Neural progenitor cell (in vitro differentiated cells): ENCODE results near the gene CPT1A. TPM values are rescaled to one million over a fixed set of nuclear protein-coding genes. Genes with fewer than 3 reads are reported as not detected.

Source experiments
- DNase-seq: peaks from one replicate; pipeline ENCODE4 v3.0.0-alpha.2; 2016; ENCODE audit warnings: low spot score
- H2AFZ ChIP-seq: fragments of 200-600 bp; sonication (generic); replicated peaks from 2 replicates; pipeline ENCODE4 v1.6.1; 2016; ENCODE audit warnings: antibody characterized with exemption
- H3F3A ChIP-seq: fragments of 200-600 bp; sonication (generic); 2 replicates; pipeline ENCODE4 v1.6.1; 2016; ENCODE audit warnings: antibody characterized with exemption, low read depth
- H3K27ac ChIP-seq: fragments of 200-600 bp; sonication (generic); 2 replicates; pipeline ENCODE4 v1.5.1; 2016; ENCODE audit warnings: mild to moderate bottlenecking
- H3K27me3 ChIP-seq: fragments of 200-600 bp; sonication (generic); 2 replicates; pipeline ENCODE4 v1.6.1; 2016; ENCODE audit warnings: mild to moderate bottlenecking, moderate library complexity
- H3K36me3 ChIP-seq: fragments of 200-600 bp; sonication (generic); 2 replicates; pipeline ENCODE4 v1.5.1; 2016
- H3K4me1 ChIP-seq: fragments of 200-600 bp; sonication (generic); 2 replicates; pipeline ENCODE4 v1.6.1; 2016; ENCODE audit warnings: mixed run types
- H3K4me2 ChIP-seq: fragments of 200-600 bp; sonication (generic); 2 replicates; pipeline ENCODE4 v1.6.1; 2016
- H3K4me3 ChIP-seq: fragments of 200-600 bp; sonication (generic); 2 replicates; pipeline ENCODE4 v1.5.1; 2016
- H3K79me2 ChIP-seq: fragments of 200-600 bp; sonication (generic); 2 replicates; pipeline ENCODE4 v1.6.1; 2016; ENCODE audit warnings: low read depth
- H3K9ac ChIP-seq: fragments of 200-600 bp; sonication (generic); 2 replicates; pipeline ENCODE4 v1.6.1; 2016
- H3K9me3 ChIP-seq: fragments of 200-600 bp; sonication (generic); 2 replicates; pipeline ENCODE4 v1.5.1; 2016; ENCODE audit warnings: low read depth
- H4K20me1 ChIP-seq: fragments of 200-600 bp; sonication (generic); 2 replicates; pipeline ENCODE4 v1.6.1; 2016; ENCODE audit warnings: low read depth
- H3K27ac Mint-ChIP-seq: 3 replicates; pipeline ENCODE4 v1.8.0; 2021; ENCODE audit warnings: mixed read lengths
- H3K27me3 Mint-ChIP-seq: 2 replicates; pipeline ENCODE4 v1.8.0; 2022; ENCODE audit warnings: low read depth, mild to moderate bottlenecking, inconsistent platforms, moderate library complexity, mixed read lengths; ENCODE audit not compliant: insufficient read depth
- H3K36me3 Mint-ChIP-seq: 3 replicates; pipeline ENCODE4 v1.8.0; 2021; ENCODE audit warnings: mixed read lengths
- H3K4me1 Mint-ChIP-seq: 3 replicates; pipeline ENCODE4 v1.8.0; 2021; ENCODE audit warnings: mixed read lengths
- H3K4me3 Mint-ChIP-seq: 3 replicates; pipeline ENCODE4 v1.8.0; 2021; ENCODE audit warnings: mild to moderate bottlenecking, moderate library complexity, mixed read lengths
- H3K9me3 Mint-ChIP-seq: 3 replicates; pipeline ENCODE4 v1.8.0; 2020; ENCODE audit warnings: mixed read lengths
- EZH2 ChIP-seq: fragments of 200-600 bp; sonication (generic); IDR thresholded peaks from 2 replicates; pipeline ENCODE4 v1.6.1; 2017; ENCODE audit warnings: antibody characterized with exemption, mild to moderate bottlenecking, moderate library complexity
- EZH2phosphoT487 ChIP-seq: fragments of 200-600 bp; sonication (generic); IDR thresholded peaks from 2 replicates; pipeline ENCODE4 v1.6.1; 2017; ENCODE audit warnings: antibody characterized with exemption
- total RNA-seq: library from RNA; depleted of rRNA; stranded (reverse); fragments of >200 nt; gene quantifications from 2 replicates; pipeline ENCODE4 v1.2.3, GENCODE V29; 2015; ENCODE audit warnings: low replicate concordance
- TF ChIP-seq, protein P1 (sequence below): fragments of 200-600 bp; sonication (generic); IDR thresholded peaks from 2 replicates; pipeline ENCODE4 v1.5.1; 2017; ENCODE audit warnings: antibody characterized with exemption, mild to moderate bottlenecking

Gene CPT1A
- total RNA-seq, 1 donor from 2014 or later = 0.64 TPM

DNA sequence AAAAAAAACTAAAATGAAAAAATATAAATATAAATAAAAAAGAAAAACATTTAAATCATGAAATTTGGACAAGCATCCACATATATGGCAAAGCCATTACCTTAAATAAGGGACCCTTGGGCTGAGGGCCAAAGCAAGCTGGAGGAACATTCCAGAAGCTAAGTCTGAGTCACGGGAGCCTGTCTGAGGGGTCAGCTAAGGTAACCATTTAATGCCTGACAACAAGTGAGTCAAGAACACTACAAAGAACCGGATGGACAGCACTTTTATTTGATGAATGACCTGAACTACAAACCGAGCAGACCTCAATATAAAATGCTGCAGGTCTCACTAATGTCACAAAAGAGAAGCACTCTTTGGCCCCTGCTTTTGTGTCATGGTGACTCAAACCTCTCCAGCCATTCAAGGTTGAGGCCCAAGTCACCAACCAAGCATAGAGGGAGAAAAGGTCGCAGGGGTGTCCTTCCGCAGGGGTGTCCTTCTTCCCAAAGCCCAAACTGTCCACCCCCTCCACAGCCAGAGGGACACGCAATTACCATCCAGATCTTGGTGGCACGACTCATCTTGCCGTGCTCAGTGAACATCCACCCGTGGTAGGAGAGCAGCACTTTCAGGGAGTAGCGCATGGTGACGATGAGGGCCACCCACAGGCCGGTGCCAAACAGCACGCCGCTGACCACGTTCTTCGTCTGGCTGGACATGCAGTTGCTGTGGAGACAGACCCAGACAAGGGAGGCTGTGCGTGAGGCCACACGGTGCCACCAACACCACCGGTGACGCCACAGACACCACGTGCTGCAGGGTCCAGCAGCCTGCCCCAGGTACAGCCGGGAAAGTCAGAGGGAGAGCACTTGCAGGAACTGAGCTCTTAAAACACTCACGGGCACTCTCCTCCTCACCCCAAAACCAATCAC, 34.5 kb downstream of the CPT1A start:
- H3F3A ChIP-seq = no peaks in the 10 kb centered on the region
- H3K27me3 ChIP-seq = no peaks in the 10 kb centered on the region
- H3K4me2 ChIP-seq = no peak overlapping the region
- peak overlapping the region; percentile 42 for H3K27ac Mint-ChIP-seq
- H3K27ac ChIP-seq = no peak overlapping the region
- no peak overlapping the region for H2AFZ ChIP-seq
- H3K9ac ChIP-seq = no peak overlapping the region
- peaks cover 2% of the 10 kb centered on the region for H3K4me1 Mint-ChIP-seq
- DNase-seq = no peak
- H3K4me1 ChIP-seq = no peaks in the 10 kb centered on the region
- no peak for TF ChIP-seq EZH2phosphoT487
- TF ChIP-seq, protein P1, sequence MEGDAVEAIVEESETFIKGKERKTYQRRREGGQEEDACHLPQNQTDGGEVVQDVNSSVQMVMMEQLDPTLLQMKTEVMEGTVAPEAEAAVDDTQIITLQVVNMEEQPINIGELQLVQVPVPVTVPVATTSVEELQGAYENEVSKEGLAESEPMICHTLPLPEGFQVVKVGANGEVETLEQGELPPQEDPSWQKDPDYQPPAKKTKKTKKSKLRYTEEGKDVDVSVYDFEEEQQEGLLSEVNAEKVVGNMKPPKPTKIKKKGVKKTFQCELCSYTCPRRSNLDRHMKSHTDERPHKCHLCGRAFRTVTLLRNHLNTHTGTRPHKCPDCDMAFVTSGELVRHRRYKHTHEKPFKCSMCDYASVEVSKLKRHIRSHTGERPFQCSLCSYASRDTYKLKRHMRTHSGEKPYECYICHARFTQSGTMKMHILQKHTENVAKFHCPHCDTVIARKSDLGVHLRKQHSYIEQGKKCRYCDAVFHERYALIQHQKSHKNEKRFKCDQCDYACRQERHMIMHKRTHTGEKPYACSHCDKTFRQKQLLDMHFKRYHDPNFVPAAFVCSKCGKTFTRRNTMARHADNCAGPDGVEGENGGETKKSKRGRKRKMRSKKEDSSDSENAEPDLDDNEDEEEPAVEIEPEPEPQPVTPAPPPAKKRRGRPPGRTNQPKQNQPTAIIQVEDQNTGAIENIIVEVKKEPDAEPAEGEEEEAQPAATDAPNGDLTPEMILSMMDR = no peak
- no peak for TF ChIP-seq EZH2
- H4K20me1 ChIP-seq = no peaks in the 10 kb centered on the region
- no peaks in the 10 kb centered on the region for H3K79me2 ChIP-seq
- H3K4me3 Mint-ChIP-seq = no peak overlapping the region
- no peaks in the 10 kb centered on the region for H3K9me3 ChIP-seq
- peaks cover 2% of the 10 kb centered on the region for H3K27me3 Mint-ChIP-seq
- no peaks in the 10 kb centered on the region for H3K36me3 ChIP-seq
- H3K4me3 ChIP-seq = no peak overlapping the region
- no peaks in the 10 kb centered on the region for H3K36me3 Mint-ChIP-seq
- H3K9me3 Mint-ChIP-seq = no peaks in the 10 kb centered on the region

DNA sequence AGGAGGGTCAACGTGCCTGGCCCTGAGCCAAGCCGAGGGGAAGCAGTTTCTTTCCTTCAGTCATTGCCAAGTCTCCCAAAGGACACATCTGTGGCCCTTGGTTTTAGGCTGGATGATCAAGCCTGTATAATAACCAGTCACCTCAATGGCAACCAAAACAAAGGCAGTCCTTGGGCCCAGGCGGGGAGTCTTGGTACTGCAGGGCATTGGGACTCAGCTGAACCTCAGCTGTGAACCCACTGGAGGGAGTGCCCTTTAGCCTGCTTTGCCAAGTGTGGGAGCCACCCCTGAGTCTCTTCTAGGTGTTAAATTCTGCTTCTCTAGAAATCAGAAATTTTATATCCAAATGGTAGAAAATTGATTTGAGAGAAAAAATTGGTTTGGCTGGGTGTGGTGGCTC, 36.9 kb downstream of the CPT1A start:
- Histone ChIP-seq H3K79me2 (no peaks in the 10 kb centered on the region), H3K27me3 (no peaks in the 10 kb centered on the region), H3K4me3 (no peak overlapping the region), H3K4me2 (no peak overlapping the region), H4K20me1 (no peaks in the 10 kb centered on the region), H3F3A (no peaks in the 10 kb centered on the region), H3K27ac (no peak overlapping the region), H2AFZ (no peak overlapping the region), H3K9me3 (no peaks in the 10 kb centered on the region), H3K9ac (no peak overlapping the region), H3K36me3 (no peaks in the 10 kb centered on the region), H3K4me1 (no peaks in the 10 kb centered on the region)
- Mint-ChIP-seq H3K4me3 (no peak overlapping the region), H3K36me3 (no peaks in the 10 kb centered on the region), H3K9me3 (no peaks in the 10 kb centered on the region), H3K4me1 (peaks cover 2% of the 10 kb centered on the region), H3K27ac (no peak overlapping the region), H3K27me3 (peaks cover 2% of the 10 kb centered on the region)
- no peak for DNase-seq
- TF ChIP-seq, protein P1 = peak; percentile 18
- TF ChIP-seq EZH2phosphoT487 (no peak), EZH2 (no peak)

DNA sequence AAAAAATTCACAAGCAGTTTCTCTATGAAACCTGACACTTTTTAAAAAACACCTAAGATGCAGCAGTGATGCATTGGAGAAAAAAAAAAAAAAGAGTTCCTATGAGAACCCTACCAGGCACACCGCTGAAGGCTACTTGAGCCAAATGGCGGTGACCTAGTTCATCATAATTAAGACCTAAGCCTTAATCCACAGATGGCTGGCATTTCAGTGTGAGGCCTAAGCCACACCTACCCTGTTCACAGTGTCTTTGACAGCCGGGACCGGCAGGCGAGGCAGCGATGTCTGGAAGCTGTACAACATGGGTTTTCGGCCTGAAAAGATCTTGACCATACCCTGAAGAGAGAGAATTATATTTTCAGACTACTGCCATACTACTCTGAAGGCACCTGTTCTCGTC, 38.0 kb downstream of the CPT1A start:
- Mint-ChIP-seq H3K27ac (no peak overlapping the region), H3K9me3 (no peaks in the 10 kb centered on the region), H3K4me3 (no peak overlapping the region), H3K27me3 (peaks cover 2% of the 10 kb centered on the region), H3K4me1 (peaks cover 2% of the 10 kb centered on the region), H3K36me3 (no peaks in the 10 kb centered on the region)
- no peaks in the 10 kb centered on the region for H3K27me3 ChIP-seq
- DNase-seq = no peak
- H3K4me1 ChIP-seq = no peaks in the 10 kb centered on the region
- H3F3A ChIP-seq = no peaks in the 10 kb centered on the region
- H3K4me3 ChIP-seq = no peak overlapping the region
- no peak overlapping the region for H3K27ac ChIP-seq
- H3K36me3 ChIP-seq = no peaks in the 10 kb centered on the region
- H3K79me2 ChIP-seq = no peaks in the 10 kb centered on the region
- H3K9ac ChIP-seq = no peak overlapping the region
- no peak overlapping the region for H2AFZ ChIP-seq
- H4K20me1 ChIP-seq = no peaks in the 10 kb centered on the region
- TF ChIP-seq, protein P1 = no peak
- no peak for TF ChIP-seq EZH2
- no peak for TF ChIP-seq EZH2phosphoT487
- no peaks in the 10 kb centered on the region for H3K9me3 ChIP-seq
- no peak overlapping the region for H3K4me2 ChIP-seq
